ENCODE results near the gene COPS7A.
A peak's percentile ranks its signal among the peaks of the same experiment; 100 is the strongest.

Gene COPS7A

GRCh38 chr12:6751767-6752166, 27.9 kb downstream of the COPS7A start:
- DNase-seq (ENCODE audit: low spot score): no peak

- no peak for DNase-seq (ENCODE audit: low spot score)
Measured at GRCh38 chr12:6752167-6752920, 28.5 kb downstream of the COPS7A start.

GRCh38 chr12:6752921-6753771, 29.3 kb downstream of the COPS7A start, which contains the start of gene MLF2:
MLF2 (minus strand) TSS chr12:6753141; CDS start chr12:6752334, 807 bp downstream.
- peak; percentile 98 for DNase-seq (ENCODE audit: low spot score)

GRCh38 chr12:6753772-6754356, 30.0 kb downstream of the COPS7A start:
- DNase-seq (ENCODE audit: low spot score): no peak

GRCh38 chr12:6754411-6754810, 30.6 kb downstream of the COPS7A start:
- DNase-seq (ENCODE audit: low spot score): peak; percentile 66

- DNase-seq (ENCODE audit: low spot score): no peak
Measured at GRCh38 chr12:6757028-6757690, 33.3 kb downstream of the COPS7A start.

GRCh38 chr12:6758506-6759095, 34.8 kb downstream of the COPS7A start:
- DNase-seq (ENCODE audit: low spot score): no peak

- no peak for DNase-seq (ENCODE audit: low spot score)
Measured at GRCh38 chr12:6759741-6760140, 35.9 kb downstream of the COPS7A start.

GRCh38 chr12:6763380-6763779, 39.5 kb downstream of the COPS7A start:
- no peak for DNase-seq (ENCODE audit: low spot score)

- DNase-seq (ENCODE audit: low spot score): peak; percentile 98
Measured at GRCh38 chr12:6764011-6764828, 40.4 kb downstream of the COPS7A start.

- no peak for DNase-seq (ENCODE audit: low spot score)
Measured at GRCh38 chr12:6765048-6765633, 41.3 kb downstream of the COPS7A start.

GRCh38 chr12:6765634-6766581, 42.1 kb downstream of the COPS7A start, which contains the start of gene PTMS:
PTMS (plus strand) TSS chr12:6766363; CDS start chr12:6766706, 343 bp downstream.
- peak; percentile 41 for DNase-seq (ENCODE audit: low spot score)

GRCh38 chr12:6766651-6767349, 43.0 kb downstream of the COPS7A start:
- DNase-seq (ENCODE audit: low spot score): peak; percentile 24

- no peak for DNase-seq (ENCODE audit: low spot score)
Measured at GRCh38 chr12:6767353-6768319, 43.8 kb downstream of the COPS7A start.

GRCh38 chr12:6768437-6768914, 44.6 kb downstream of the COPS7A start:
- DNase-seq (ENCODE audit: low spot score): no peak

- DNase-seq (ENCODE audit: low spot score): no peak
Measured at GRCh38 chr12:6768990-6769389, 45.1 kb downstream of the COPS7A start.

- DNase-seq (ENCODE audit: low spot score): no peak
Measured at GRCh38 chr12:6769666-6770065, 45.8 kb downstream of the COPS7A start.

Data from pons (tissue), 1 donor.